NCI-H1694 treated with DMSO at 0.1 percent for 48 hours (cell line): ENCODE results near the gene FHIT.
A peak's percentile ranks its signal among the peaks of the same experiment; 100 is the strongest.

Experiments used
- DNase-seq: peaks from one replicate; lab custom pipeline; 2025; lab: John Stamatoyannopoulos, UW

FHIT gene

DNA sequence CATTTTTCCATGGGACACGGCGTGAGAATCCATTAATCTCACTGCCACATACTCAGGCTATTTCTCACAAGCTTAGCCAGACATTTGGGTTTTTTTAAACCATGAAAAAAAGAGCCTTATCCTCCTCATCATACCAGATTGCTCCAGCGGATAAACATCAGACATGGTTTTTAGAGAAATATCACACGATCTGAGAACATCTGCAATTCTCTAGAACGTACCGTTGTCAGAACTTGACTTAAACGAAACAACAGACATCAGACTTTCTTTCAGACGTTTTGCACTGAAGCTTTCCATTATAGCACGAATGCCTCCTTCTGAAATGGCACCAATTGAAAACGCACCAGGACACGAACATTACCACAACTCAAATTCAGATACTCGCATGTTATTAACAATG is 1457.3 kb downstream of the FHIT start:
- DNase-seq = no peak

DNA sequence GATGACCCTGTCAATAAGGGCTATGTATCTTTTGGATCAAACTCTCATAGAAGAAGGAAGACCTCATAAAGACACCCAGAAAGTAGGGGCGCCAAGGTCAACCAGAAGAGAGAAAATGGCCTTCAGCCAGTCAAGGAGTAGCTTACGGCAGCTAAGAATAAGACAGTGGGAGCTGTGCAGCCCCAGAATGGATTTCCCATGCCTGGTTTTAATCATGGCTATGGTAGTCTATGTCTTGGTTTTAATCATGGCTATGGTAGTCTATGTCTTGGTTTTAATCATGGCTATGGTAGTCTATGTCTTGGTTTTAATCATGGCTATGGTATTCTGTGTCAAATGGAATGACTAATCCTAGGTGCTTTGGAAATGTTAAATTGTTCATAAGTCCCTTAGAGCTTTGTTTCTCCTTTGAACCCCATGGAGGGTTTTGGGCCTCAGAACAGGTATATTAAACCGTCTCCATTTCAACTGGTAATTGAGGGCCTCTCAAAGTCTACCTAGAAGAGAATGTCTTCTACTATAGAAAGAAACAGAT is 1459.4 kb downstream of the FHIT start:
- DNase-seq = no peak

DNA sequence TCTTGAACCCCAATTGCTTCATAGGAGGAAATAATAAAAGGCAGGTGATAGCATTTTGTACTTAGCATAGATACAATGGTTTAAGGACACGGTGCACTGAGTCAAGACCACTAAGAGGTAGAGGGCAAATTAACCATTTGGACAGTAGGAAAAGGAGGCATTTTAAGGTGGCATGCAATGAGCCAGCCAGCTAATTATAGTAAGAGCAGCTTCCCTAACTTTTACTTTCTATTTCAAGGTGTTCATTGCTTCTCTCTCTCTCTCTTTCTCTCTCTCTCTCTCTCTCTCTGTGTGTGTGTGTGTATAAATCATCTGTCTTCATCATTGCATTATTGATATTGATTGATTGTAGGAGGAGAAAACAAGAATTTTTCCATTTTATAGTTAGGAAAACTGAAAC is 1461.0 kb downstream of the FHIT start:
- no peak for DNase-seq

DNA sequence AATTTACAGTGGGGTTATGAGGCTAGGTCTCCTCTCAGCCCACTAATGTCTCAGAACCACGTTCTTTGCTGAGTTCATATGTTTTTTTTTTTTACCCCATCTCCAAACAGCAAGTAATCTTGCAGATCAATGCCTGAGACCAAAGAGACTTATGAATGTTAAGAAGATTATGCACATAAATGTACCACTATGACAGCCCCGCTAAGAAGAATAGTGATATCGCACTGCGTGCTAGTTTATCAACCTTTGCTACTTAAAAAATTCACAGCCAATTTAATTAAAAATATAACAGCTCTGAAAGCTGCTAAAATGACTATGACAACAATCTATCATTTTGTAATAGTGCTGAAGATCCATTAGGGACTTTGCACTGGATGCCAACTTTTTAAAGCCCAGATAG is 1462.5 kb downstream of the FHIT start:
- no peak for DNase-seq

DNA sequence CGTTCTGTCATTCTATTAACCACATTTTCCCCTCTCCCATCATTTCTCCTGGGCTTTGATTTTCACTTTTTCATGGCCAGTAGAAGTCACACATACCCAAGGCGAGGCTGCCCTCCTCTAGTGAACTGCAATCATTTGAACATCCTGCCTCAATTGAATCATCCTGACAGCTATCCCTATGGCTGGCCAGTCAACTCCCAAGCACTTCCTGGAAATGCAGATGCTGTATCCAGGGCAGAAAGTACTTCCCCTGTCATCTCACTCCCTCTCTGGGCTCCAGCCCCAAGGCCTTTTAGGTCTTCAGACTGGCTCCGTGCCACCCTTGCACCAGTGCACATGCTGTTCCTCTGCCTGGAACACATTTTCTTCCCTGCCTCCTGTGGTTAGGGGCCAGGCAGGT is 1463.1 kb downstream of the FHIT start:
- DNase-seq = no peak

DNA sequence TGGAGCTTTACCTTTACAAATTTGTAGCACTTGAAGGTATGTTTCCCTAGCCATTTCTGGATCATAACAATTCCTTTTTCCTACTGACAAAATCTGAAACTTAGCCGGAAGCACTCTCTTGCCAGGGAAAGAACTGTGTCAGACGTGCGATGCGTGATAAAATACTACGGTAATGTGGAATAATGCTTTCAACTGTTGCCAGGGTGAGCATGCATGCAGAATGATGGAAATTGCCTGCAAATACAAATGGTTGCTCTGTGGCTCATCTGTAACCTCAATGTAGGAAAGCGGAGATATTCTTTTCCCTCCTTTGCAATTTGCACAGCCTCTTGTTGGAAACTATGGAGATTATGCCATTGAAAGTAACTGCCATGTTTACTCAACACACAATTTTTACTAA is 1464.9 kb downstream of the FHIT start:
- DNase-seq = no peak

DNA sequence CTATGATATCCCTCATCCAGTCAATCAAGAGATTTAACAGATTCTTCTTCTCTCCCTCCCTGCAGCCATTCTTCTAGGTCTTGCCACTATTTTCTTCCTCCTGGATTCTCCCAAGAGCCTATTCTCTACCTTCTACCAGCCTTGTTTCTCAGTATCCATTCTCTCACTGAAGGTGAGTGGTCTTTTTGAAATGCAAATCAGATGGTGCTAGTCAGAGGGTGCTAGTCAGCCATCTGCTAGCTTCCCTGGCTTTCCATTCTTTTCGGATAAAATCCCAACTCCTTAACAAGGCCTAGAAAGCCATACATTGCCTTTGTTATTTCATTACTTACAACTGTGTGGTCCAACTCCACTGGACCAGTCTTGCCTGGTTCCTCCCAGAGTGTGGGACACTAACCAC is 1467.1 kb downstream of the FHIT start:
- DNase-seq = no peak

DNA sequence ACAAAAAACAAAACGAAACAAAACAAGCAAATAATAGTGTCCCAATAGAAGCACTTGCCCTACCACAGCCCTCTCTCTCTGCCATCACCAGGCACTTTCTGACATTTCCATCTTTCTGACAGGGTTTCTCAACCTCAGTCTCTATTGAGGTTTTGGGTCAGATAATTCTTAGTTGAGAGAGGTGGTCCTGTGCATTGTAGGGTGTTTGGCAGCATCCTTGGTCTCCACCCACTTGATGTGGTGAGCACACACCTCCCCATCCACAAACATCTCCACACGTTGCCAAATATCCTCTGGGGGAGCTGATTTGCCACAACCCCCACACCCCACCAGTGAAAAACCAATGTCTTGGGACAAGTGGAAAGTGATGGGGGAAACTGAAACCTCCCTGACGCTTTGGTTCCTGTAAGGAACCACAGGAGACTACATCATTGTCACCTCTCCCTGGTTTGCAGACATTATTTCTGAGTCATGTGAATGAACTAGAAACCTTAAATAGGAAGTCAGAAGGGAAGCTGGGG is 1467.7 kb downstream of the FHIT start:
- DNase-seq = no peak

DNA sequence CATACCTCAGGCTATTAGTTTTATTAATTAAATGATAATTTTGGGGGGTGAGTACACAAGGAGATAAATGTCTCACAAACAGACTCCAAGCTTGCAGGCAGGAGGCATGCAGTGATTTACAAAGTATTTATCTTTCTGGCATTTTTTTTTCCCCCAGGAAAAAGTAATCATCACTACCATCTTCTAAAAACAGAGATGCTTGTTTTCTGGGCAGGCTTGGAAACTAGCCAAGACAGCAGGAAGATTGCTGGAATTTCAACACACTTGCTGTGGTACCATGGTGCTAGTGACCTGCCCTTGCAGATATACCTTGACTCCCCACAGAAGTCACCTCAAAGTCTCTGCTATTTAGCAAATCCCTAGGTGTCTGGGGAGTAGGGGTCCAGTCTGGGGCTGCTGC is 1468.6 kb downstream of the FHIT start:
- no peak for DNase-seq

DNA sequence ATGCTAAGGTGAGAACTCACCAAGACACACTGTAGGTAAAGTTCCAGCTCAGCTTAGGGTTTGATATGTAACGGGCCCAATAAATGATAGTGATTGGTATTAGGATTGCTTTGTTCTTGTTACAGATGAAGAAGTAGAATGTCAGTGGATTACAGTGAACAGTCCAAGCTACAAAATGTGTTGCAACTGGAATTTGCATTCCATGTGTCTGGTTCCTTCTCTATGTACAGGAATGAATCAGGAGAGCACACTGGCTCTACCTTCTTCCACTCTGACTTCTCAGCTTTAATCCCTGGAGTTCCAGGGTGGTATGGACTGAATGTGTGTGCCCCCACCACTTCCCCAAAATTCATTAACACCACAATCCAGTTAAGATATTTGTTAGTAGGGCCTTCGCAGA is 1471.0 kb downstream of the FHIT start:
- DNase-seq = no peak

DNA sequence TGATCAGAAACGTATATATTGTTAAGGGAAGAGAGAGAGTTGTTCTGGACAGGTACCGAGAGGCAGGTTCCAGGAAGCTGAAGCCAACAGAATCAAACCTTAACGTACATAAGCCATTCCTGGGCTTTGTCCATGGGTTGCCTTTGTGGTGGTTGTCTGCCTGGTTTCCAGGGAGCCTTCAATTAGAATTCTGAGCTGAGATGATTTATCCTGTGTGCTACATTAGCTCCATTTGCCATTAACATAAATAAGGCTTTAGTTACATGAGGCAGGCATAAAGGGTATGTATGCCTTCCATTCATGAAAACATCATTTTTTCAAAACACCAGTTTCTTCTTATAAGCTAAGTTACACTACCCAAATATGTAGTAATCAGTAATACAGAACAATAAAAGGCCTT is 1472.0 kb downstream of the FHIT start:
- no peak for DNase-seq

DNA sequence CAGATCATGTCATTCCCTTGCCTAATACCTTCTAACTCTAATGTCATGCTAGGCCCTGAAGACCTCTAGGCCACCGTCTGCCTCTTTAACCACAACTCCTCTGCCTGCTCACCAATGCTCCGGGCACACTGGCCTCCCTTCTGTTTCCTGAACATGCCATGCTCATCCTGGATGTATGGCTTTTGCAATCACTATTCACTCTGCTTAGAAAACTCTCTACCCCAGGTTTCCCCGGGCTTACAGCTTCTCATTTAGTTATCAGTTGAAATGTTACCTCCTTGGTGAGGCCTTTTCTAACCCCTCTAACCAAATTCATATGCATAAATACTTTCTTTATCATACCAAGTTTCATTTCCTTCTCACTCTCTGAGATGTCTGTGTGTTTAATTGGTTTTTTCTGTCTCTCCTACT is 1473.6 kb downstream of the FHIT start:
- no peak for DNase-seq

DNA sequence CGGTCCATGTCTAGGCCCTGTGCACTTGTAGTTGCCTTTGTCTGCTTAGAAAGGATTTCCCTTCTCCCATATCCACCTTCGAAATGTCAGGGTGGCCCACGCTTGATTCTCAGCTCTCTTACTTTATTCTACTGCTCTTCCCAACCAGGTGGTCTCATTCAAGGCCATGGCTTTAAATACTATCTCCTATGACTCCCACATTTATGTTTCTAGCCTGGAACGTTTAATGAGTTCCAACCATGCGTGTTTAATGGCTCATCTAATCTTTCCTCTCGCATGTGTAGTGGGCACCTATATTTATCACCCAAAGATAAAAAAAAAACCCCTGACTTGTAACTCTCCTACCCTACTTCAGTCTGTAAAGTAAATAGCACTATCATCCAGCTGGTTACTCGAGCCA is 1474.2 kb downstream of the FHIT start:
- no peak for DNase-seq

DNA sequence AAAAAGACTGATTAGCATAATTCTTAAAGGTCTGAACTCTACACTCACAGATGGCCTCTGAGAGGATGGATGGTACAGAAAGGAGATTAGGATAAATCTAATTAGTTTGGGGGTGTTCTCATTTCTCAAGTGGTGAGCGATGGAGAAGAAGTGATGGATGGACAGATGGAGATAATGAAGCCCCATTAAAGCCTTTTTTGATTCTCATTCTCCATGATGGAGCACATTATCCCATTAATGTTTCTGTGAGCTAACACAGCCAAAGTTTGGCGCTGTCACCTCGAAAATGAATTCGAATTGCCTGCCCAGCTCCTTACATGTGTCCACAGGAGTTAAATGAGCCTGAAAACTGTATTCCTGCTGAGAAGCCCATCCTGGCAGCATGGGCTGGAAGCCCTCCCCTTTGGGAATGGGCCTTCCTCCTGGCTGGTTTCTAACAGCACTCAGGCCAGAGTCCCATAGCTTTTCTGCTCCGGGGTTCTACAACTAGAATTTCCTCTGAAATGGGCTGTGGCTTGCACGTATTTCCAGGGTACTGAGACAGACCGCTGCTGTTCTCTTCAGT is 1475.4 kb downstream of the FHIT start:
- DNase-seq = no peak

DNA sequence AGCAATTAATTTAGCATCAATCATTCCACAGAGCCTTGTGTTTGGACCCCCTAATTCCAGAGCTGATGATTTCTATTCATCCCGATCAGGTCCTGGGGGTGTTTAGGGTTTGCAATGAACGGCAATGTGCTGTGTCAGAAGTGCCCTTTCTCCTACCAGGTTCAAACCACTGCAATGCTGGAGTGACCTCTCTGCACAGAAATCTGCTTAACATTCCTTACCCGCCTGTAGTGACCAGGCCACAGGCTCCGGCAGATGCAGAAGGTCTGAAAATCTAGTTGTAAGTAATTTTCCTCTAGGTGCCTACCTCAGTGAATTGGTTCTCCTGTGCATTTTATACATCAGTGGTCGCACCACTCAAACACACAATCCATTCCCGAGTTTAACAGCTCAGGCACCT is 1476.1 kb downstream of the FHIT start:
- no peak for DNase-seq

DNA sequence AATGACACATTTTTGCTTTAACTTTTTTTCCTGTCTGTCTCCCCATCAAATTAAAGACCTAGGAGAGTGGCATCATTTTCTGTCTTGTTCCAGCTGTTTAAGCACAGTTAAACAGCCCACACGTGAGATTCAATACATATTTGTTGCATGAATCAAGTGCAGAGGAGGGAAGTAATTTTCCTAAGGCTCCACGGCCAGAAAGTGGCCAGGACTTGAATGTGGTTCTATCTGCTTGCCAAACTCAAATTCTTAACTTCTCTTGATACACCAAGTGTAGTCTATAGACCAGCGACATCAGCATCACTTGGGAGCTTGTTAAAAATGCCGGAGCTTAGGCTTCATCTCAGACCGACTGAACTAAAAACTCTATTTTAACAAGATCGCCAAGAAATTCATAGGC is 1476.6 kb downstream of the FHIT start:
- no peak for DNase-seq

DNA sequence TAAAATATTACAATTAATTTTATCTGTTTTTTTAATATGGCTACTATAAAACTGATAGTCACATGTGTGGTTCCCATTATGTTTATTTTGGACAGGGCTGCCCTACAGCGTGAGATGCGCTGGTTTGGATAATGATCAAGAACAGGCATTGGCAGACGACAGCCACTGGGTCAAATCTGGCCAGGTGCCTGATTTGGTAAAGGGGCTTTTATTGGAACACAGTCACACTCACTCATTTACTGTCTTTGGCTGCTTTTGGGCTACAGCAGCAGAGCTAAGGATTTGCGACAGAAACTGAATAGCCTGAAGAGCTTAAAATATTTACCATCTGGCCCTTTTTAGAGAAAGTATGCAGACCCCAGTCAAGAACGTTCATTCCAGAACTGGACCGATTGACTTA is 1477.3 kb downstream of the FHIT start:
- no peak for DNase-seq

DNA sequence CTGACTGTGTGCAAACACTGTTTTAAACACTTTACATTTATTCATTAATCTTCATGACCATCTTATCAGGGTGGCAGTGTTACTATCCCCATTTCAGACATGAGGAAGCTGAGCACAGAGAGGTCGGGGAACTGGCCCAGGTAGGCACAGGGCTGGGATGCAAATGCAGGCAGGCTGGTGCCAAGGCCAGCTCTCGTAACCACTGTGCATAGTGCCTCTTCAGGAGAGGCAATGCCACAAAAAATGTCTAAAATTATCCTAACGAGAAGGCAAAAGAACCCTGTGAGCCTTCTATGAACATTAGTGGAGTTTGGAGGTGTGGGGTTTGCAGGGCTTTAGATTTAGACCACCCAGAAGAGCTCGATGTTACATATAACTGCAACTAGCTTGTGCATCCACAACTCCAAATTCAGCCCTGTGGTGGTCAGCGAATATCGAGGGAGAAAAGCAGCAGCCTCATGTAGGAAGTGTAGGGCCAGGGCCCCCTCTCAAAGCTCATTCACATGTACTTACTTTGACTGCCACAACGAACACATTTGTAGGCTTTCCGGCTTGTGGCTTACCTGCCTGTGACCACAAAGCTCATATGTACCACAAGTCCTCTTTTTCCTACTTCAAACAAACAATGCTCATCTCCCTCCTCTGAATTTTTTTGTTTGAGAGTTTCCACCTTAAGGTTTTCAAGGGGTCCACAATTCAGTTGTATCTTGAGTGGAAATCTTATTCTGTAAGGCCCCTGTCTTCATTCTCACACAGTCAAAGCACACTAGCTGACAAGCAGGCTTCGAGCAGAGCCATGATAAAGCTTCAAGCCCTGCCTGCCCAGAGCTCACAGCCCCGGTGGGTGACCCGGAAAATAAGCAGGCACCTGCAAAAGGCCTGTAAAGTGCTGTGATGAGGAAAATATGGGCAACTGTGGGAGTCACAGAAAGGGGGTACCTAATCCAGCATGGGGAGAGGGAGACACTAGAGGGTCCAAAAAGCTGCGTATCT is 1478.5 kb downstream of the FHIT start:
- DNase-seq = no peak

DNA sequence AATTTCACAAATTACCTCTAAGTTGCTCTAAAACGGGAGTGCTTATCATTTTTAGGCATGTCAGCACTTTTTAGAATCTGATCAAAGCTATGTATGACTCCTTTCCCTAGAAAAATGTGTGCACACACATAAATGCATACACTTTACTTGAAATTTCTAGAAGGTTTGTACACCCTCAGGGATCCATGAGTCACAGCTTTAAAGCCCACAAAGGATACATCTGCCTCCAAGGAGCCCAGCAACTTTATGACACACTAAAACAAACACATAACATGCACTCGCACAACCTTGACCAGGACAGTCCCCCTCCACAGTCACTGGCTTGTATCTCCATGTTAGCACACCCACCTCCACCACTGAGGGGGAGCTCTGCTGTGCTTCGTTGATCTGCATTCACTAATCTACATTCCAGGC is 1479.5 kb downstream of the FHIT start:
- DNase-seq = no peak

DNA sequence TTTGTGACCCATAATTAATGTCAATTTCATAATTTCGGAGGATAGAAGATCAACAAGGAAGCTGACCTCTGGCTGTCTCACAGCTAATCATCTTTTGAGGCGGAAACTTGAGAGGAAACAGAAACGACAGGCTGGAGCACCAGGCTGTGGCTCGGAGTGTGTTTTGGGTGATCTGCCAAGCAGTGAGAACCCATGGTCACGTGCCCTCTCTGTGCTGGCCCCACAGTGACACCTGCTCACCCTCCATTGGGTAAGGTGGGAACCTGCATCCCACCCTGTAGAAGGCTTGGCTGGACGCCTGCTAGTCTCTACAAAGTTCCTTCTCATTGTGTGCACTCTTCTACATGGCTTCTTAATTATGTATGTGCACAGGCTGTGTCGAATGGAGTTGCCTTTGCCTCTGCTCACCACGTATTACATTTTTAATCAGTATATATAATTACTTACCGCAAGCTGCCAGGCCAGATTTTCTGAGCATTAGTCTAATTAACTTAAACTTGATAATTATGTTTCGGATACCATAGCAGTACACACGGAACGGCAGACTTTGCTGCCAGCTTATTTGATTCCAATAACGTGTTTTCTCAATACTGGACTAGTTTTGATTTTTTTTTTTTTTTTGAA is 1482.0 kb downstream of the FHIT start:
- DNase-seq = peak; percentile 22

DNA sequence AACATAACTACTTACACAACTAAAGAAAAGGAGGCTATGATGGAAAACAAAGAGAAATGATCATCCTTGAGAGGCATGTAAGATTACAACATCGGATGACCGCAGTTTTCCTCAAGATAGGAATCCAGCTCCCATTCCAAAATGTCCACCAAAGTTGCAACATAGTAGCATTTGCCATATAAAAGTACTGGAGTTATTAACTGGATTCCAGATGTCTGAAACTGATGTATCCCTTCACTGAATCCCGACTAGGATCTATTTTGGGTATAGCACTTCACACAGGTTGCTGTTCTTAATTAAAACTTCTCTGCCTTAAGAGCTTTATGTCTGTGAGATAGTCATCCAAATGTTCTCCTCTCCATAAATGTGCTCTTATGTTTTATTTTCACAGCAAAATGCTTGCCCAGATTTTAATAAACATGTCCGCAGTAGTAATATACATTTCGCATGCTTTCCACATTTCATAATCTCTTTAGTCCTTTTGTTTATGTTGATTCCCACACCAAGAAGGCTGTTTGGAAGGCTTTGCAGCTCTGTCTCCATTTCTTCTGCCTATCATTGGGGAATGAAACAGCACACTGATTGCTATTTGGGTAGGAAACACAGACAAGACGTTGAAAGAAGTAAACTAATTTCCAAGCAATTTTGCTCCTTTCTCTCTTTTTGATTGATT is 1484.9 kb downstream of the FHIT start:
- DNase-seq = no peak

DNA sequence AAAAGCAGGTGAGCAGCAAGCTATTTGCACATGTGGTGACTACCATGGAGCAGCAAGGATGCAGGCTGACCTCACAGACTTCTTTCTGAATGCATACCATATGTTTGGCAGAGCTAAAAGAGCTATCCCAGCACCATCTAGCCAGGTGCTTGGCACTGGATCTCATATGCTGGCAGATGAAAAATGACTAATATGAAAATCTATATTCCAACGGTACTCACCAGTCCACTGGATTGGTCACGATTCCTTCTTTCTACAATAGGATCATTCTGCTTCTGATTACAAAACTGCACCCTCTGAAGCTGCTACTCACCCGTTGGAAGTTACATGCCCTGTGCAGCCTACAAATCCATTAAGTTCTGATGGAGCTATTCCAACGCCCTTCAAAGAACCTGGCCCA is 1487.1 kb downstream of the FHIT start:
- peak; percentile 11 for DNase-seq
